HG02970 (cell line): ENCODE data around the gene TMEM26.

Experiments
- ATAC-seq: cut with Tn5 transposase; IDR thresholded peaks from one replicate; pipeline ENCODE4 v1.9.1; 2021; ENCODE audit warnings: mild to moderate bottlenecking, moderate library complexity, moderate number of reproducible peaks; ENCODE audit not compliant: unreplicated experiment, low FRiP score

The TMEM26 gene

DNA sequence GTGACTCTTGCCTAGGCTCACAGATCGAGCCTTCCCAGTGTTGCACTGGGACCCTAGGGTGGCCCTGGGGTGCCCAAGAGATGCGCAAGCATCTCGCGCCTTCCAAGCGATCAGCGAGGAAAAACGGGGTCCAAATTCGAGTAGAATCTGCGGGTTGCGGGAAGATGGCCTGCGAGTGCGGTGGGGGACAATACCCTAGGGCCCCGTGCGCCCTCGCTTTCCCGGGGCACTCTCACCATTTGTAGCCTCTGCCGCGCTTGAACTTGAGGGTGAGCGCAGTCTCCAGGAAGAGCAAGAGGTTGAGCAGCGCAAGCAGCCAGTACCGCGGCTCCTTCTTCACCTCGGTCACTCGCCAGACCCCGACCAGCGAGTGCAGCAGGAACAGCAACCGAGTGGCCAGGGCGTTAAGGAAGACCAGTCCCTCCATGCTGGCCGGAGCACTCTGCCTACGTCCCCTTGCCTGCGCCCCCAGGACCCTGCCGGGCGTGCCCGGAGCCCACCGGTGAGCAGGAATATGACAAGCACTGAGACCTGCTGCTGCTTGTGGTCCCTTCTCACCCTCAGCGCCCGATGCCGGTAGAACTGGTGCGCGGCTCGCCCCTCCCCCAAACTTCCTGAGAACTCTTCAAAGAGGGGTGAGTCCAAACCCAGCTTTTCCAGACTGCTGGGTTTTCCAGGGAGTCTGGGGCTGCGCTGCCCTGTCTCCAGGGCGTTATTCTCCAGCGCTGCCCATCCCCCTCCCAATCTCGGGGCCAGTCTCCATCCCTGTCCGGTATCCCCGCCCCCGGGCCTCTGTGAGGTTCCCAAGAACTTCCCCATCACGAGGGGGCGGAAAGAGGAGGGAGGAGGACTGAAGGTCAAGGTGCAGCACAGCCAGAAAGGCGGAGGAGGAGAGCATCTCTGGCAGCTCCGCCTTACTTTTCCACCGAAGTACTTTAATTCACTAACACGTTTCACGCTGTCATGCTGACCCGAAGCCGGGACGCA is at the start of gene TMEM26:
TMEM26 (minus strand) TSS at position 727 of the 987 bp plus-strand sequence; CDS start at position 427, 300 bp downstream.
- no peak for ATAC-seq

DNA sequence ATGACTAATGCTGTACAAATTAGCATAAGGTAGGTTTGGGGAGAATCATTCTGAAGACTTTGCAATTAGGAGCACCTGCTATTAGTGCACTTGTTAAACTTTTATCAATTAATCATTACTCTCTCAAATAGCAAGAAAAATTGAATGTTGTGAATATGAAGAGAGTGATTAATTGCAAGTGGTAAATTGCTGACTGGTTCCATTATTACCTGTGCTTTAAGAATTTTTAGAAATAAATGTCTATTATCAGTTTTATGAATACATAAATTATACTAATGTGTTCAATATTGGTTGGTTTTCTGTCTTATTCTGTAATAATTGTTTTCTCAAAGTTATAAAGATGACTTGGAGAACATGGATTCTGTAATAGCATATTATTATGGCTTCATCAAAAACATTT is 47.3 kb upstream of the TMEM26 start:
- no peak for ATAC-seq

DNA sequence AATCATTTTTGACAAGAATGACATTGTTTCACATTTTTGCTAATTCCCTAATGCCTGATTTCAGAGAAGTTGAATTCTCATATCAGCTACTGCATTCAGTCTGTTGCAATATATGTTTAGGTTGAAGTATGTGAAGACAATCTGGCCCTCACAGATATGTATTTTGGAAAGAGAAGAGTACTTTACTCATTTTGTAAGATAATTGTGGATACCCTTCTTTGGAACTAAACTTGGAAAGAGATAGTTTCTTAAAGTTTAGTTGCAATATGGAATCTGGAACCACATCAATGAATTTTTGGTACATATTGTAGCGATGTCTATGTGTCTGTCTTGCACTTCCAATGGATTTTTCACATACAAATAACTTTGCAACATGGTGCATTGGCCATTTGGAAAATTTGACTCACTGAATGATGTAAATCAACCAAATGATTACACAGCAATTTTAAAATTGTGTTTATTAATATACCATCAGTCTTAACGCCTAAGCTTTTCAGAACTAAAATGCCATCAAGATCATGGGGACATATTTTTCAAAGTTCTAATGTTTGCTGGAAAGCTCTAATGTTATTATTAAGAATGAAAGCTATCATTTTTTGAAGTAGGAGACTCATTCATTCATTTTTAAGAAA is 39.3 kb upstream of the TMEM26 start:
- ATAC-seq: no peak

DNA sequence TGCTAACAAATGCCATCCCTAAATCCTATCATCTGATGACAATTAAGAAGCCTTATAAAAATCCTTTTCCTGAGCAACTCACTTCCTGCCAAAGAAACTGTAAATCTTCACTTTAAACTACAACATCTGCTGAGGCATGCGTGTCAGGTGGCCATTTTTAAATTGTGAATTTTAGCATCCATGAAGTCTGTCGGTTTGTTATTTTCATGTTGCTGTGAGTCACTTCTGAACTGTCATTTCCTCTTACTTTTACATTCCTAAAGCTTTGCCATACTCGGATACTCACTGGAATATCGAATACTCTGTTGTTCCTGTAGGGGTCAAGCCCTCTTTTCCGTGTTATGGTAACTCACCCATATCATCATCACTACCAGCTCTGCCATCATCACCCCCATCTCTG is 34.3 kb upstream of the TMEM26 start:
- no peak for ATAC-seq

DNA sequence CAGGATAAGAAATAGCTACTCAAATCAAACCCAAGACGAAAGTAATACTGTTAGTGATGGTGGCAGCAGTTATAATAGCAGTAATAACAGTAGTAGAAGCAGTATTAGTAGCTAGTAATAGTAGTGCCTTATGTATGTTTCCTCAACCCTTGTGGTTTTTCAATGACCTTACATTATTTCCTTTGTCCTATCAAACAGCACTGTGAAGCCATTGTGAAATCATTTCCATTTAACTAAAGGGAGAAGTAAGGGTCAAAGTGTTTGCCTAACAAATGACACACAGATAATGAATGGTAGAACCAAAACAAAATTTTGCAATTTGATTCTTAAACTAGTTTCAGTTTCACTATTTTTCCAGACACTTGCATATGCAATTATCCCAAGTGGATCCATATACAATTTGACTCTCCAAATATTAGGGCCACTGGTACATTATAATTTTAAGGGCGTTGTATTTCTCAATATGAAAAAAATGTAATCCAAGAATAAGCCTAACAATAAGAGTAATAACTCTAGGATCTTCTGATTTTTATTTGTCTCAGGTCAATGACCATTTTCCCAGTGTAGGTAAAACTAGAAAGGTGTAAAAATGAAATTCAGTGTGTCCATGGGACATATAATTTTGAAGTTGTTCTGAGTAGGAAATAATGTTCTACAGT is 33.7 kb upstream of the TMEM26 start:
- ATAC-seq: no peak

DNA sequence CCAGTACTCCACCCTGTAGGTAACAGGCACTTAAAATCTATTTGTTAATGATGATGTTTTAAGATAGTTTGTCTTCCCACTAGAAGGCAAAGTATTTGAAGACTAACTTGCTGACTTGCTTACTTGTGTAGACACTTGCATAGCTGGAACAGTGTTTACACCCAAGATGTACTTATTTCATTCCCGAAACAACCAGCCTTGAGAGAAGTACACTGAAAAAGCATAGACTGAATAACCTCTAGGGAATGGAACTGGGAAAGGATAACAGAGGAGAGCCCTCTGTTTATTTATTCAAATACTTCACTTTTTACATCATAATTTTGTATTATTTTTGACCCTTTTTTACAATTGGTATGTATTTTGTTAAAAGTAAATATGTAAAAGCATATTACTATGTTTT is 33.1 kb upstream of the TMEM26 start:
- ATAC-seq: no peak

DNA sequence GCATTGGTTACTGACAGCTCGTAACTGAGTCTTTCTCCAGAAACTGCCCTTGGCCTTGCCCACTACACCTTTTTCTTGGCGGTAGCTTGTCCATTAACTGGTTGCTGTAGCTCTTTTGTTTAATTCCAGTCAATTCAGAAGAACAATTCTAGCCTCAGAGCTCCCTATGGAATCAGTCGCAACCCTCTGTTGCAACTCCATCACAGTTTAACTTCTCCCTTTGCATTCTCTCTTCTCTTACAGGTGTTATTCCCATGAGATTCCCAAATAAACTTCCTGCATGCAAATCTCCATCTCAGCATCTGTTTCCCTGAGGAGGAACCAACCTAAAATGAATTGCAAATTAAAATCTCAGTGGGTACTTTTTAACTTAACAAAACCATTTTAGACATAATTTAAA is 28.4 kb upstream of the TMEM26 start:
- no peak for ATAC-seq

DNA sequence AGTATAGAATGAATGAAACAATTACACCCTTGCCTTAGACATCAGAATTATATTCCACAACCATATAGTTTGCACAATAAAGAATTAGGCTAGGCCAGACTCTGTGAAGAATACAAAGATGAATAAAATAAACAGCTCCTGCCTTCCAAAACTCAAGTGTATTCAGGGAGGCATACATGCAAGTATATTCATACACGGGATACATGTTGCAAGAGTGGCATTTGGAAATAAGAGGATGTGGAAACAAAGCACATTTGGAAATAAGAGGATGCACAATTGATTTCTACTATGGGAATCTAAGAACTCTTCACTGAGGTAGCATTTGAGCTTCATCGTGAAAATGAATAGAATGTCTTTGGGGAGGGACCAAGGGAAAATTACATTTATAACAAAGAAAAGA is 27.0 kb upstream of the TMEM26 start:
- no peak for ATAC-seq

DNA sequence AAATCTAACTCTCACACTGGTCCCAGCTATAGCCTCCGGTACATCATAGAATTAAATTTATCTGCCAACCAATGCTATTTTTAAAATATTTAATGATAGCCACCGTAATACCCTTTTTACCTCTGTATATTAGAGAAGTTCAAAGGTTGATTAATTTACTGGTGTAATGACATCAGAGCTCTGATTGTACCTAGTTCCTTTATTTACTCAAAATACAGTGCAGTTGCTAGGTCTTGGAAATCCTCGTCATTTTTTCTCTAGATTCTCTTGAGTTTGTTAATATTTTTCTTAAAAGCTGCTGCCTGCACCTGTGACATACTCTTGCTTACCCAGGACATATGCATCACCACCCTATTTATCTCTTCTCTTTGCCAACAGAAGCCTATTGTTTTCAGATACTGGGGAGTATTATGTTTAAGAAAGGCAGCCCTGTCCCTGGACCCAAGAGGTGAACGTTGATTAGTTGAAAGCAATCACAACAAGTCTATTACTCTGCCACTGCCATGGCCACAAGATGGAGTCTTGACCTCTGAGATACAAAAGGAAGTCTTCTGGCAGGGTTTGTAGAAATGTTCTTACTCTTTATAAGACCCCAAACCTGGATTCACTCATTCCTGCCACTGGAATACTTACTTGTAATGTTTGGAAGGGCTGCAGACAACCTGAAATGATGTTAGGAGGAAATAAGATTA is 25.6 kb upstream of the TMEM26 start:
- ATAC-seq: no peak

DNA sequence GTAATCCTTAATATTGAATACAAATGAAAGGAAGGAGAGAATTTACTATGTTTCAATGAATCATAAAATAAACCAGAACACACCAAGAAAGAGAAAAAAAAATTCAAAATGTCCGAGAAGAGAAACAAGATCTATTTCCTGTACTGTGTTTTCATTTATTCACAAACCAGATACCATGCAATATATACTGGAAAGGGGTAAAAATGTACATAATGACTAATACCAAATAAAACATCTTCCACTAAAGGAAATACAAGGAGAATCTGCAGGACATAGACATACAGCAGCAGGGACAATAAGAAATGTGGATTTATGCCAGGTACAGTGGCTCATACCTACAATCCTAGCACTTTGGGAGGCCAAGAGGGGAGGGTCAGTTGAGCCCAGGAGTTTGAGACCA is 24.3 kb upstream of the TMEM26 start:
- ATAC-seq: no peak

DNA sequence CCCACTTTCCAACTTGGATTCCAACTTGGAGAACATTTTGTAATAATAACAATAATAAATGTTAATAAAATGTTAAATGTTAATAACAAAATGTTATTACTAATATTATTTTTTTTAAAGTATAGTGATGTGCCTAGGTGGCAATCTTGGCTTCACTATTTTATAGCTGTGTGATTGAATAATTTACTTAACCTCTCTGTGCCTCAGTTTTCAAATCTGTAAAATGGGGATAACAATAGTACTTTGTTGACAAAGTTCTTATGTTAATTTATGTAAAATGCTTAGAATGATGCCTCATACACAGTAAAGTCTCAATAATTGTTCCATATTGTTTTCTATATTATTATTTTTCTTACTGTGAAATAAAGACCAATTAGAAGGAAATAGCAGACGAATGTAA is 23.3 kb upstream of the TMEM26 start:
- ATAC-seq: no peak

DNA sequence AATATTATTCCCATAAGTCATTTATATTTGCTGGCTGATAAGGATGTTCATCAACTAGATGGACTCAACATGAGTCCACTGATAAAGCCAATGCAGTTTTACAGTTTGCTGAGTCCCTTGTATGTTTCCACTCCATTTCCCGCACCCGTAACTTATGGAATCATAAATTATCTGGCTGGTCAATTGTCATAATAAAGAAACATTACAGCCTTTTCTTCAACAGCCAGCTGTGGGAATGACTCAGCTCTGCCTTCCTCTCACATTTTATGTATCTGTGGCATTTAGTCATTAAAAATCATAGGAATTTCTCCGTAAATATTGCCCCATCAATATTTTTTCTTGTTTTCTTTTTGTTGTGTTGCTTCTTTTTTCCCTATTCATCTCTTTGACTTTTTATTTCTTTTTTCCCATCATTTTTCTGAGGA is 22.3 kb upstream of the TMEM26 start:
- ATAC-seq: no peak

DNA sequence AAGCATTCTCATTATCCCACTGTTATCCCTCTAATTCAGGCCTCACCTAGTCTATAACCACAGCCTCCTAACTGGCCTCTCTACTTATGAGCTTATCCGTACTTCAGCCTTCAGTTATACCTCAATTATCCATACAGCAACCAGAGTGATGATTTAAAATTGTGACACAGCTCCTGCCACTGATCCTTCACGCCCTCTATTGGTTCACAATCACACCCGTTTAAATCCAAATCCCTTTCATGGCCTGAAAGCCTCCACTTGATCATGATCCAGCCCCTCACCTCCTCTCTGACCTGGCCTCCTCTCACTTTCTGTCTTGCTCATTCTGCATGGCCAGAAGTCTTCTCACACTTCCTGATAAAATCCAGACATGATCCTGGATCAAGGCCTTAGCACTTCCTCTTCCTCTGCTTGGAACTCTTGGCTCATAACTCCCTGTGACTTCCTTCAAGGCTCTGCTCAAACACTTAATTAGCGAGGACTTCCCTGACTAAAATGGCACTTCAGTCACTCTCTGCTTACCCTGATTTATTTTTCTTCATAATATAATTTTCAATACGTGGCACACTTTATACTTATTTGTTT is 19.0 kb upstream of the TMEM26 start:
- no peak for ATAC-seq

DNA sequence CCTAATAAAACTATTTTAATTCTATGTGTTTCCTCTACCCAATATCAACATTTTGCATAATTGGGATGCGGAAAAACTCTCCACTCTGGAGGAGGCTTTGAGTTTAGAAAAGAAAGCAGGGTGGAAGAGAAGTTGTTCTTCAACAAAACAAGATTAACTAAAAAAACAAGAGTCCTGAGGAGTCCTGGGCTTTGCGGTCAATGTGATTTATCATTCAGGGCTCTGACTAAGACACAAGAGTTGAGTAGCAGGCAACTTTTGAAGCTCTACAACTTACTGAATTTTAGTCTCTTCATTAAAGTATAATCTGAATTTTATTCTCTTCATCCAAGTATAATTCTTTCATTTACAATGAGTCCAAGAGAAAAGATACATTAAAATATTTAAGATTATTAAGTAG is 18.3 kb upstream of the TMEM26 start:
- no peak for ATAC-seq

DNA sequence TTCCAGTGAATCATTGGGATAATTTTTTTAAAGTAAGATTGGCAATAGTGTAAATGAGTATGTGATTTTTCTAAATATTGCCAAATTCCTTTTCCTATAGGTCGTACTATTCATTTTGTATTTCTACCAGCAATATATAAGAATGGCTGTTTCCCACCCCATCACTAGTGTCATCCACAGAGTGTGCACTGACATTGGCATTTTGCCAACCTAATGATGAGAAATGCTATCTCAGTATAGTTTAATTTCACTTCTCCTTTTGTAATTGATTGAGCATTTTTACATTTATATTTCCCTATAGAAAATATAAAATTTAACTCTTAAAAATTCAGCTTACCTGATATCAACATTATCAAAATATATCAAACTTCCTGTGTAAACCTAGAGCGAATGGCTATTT is 17.6 kb upstream of the TMEM26 start:
- ATAC-seq: no peak

DNA sequence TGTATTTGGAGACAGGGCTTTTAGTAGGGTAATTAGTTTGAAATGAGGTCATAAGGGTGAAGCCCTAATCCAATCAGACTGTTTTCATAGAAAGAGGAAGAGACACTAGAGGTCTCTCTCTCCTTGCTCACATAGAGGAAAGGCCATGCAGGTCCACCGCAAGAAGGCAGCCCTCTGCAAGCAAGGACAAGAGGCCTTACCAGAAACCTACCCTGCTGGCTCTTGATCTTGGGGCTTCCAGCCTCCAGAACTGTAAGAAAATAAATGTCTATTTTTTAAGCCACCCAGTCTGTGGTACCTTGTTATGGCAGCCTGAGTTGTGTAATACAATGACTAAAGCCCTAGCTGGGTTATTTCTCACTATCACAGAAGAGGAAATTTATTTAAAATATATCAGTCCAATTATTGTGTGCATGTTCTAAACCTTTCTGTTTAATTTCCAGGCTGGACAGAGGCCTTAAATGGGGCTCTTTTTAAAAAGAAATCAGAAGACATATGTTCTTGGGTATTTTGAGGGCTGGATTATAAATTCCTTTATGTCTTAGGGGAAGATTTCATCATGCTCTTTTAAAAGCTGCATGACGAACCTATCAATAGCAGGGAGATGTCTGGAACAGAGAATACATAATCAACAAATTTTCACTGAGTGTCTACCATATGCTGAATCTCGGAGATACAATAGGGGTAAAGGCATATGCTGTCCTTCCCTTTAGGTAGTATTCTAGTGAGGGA is 12.9 kb upstream of the TMEM26 start:
- ATAC-seq: no peak

DNA sequence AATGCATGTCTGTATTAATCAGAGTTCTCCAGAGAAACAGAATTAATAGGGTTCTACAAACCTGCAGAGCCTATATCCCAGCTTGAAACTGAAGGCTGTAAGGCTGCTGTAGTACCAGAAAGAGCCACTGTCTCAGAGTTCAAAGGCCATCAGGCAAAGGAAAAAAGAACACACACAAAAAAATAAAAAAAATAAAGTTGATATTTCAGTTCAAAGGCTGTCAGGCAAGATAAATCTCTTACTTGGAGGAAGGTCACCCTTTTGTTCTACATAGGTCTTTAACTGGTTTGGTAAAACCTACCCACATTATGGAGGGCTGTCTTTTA is 12.0 kb upstream of the TMEM26 start:
- ATAC-seq: no peak

DNA sequence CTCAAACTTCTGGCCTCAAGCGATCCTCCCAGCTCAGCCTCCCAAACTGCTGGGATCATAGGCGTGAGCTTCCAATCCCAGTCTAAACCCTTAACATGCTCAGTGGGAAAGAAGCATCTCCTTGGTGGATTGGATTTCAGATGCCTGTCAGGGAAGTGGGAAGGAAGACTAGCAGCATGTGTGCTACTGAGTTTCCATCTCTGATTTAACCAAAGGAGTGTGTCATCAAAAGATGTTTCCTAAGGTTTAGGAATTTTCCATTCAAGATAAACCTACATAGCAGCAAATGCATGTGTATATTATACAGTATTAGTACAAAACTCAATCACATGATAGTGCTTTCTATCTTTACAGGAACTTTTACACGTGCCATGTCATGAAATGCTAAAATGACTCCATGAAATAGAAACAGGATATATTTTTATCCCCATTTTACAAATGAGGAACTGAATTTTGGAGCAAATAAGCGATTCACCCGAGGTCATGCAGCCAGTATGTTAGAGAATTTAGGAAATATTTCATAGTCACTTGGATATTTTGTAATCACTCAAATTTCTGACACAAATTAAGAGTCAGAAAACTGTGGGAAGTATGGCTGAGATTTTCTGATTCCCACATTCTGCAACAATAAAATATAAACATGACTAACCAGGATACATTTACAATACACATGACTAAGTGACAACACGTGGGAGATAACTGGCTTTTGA is 11.4 kb upstream of the TMEM26 start:
- no peak for ATAC-seq
